Smooth muscle cell of the brain vasculature (primary cell): Measurements from ENCODE around the gene TTLL6.
"Not testable (repeated sequence)": the region's sequence is repeated elsewhere in the genome, so short reads cannot be mapped to it uniquely, and the experiment has no call there.

ENCODE experiments used
- DNase-seq: peaks from one replicate; pipeline ENCODE4 v3.0.0-alpha.2; 2012; ENCODE audit warnings: low read depth, low spot score

TTLL6 gene

DNA sequence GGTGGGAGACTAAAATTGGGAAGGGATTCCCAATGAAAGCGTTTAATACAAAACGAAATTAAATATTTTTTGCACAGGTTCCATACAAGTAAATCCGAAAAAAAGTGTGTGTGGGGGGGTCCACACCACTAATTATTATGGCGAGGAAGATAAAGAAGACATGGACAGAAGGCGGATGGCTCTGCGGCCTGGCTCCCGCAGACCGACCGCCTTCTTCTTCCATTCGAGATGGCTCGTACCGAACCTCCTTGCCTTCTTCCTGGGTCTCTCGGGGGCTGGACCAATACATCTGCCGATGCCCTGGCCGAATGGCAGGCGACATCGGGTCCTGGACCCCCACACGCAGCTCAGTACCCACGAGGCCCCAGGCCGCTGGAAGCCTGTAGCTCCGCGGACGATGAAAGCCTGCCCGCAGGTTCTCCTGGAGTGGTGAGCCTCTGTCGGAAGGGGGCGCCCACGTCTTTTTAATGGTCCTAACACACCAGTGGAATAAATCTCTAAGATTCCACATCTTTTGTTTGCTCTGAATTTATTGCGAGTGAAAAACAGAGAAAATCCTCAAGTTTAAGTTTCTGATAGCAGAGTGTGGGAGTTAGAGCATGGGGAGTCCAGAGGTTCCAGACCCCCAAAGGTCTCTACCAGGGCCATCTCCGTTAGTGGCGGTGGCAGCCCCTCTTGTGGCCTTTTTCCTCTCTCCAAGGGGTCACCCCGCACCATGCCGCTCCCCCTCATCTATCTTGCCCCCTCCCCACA, 92.6 kb downstream of the TTLL6 start:
- DNase-seq: peak; percentile 17

DNA sequence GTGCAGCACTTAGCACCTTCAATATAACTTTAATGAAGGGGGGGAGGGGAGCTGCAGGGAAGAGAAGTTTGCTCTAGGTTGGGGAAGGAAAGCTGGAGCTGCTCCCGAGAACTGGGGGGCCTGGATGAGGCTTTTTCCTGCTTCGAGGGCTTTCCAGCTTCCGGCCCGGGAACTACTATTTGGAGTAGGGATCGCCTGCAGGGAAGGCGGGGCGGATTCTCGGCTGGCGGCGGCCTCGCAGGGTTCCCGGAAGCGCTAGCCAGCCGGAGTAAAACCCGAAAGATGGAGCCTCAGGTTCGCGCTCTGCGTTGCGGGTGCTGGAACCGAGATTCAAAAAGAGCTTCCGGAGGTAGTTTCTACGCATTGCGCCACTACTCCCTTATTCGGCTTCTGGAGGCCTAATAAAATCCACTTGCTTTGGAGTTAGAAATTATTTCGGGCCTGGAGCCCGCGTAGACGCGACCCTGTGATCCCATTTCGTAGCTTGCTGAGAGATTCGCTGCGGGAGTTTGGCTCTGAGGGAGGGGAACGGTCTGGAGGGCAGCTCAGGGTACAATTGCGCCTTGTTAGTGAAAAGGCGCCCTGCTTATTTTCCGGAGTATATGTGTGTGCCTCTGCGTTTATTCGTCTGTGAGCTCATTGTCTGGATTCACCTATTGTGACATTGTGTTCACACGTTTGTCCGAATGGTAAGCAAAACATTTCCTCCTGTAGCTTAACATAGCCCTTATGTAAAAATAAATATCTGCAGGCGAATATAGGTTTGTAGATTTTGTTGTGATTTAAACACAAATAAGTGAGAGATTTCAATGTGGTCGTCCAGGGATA, 93.4 kb downstream of the TTLL6 start:
- DNase-seq: no peak

DNA sequence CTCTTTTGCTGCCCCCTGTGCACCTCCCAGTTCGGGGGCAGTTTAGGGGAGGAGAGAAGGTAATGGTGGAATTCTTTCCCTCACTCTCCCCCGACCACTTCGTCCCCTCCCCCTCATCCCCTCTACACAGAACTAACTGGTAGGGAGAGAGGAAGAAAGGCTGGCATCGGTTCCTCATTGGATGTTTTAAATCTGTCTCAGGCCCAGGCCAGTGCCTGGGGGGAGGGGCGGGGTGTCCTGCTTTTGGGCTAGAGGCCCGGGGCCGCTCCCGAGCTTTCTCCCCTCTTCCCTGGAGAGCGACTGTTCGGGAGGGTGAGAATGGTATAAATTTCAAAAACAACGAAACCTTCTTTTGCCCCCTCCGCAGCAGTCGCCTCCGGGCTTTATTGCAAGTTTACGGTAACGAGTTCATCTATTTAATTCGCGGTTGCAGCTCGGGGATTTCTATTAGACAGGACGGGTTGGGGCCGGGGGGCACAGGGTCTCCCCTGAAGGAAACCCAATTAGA, 94.1 kb downstream of the TTLL6 start, which contains the start of gene PRAC2:
TSS of gene PRAC2 (plus strand) at position 271 of the 508 bp plus-strand sequence. CDS start 1,226 bp downstream, outside the sequence.
- DNase-seq: no peak

DNA sequence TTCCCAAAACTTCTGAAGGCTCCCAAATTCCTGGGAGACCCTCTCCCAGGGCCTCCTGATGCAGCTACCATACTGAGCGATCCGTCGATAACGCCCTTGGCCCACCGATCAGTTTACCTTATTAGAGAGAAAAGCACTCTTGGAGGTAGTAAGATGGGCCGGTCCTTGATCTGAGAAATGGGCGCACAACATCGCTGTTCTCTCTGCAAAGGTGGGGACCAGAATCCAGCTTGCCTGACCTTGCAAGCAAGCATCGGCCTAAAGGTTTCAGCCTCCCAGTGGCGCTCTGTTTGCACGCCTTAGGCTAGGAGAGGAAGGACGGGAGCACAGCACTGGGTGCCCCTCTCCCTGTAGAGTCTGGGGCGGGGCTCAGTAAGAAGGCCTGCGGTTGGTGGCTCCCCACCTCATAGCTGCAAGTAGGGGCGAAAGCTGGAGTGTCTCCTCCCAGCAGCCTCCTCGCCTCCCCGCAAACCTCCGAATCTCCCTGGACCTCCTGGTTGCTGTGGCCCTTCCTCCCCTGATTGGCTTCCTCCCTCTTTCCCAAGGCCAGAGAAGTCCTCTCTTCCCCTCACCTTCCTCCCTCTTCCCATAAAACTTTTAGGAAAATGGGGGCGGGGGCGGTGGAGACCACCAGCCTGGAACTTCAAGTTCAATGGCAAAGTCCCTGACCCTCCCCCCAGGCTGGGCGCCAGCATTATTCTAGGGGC, 94.7 kb downstream of the TTLL6 start, which contains the start of gene PRAC1:
TSS of gene PRAC1 (minus strand) at position 318 of the 707 bp plus-strand sequence. CDS start at position 192, 126 bp downstream.
- DNase-seq: no peak

DNA sequence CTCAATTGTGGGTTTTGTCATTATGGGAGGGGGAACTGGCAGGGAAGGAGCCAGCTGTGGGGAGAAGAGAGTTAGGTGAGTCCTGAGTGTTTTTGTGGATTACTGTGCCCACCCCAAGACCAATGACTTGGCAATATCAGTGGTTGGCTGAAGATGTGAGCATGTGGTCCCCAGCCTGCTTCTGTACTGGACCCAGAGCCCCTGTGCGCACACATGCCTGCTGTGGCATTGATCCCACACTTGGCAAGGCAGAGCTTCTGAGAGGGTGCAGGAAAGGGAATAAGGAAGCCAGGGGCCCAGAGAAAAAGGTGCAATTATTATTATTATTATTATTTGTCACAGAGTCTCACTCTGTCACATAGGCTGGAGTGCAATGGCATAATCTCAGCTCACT, 96.0 kb downstream of the TTLL6 start:
- DNase-seq: no peak

DNA sequence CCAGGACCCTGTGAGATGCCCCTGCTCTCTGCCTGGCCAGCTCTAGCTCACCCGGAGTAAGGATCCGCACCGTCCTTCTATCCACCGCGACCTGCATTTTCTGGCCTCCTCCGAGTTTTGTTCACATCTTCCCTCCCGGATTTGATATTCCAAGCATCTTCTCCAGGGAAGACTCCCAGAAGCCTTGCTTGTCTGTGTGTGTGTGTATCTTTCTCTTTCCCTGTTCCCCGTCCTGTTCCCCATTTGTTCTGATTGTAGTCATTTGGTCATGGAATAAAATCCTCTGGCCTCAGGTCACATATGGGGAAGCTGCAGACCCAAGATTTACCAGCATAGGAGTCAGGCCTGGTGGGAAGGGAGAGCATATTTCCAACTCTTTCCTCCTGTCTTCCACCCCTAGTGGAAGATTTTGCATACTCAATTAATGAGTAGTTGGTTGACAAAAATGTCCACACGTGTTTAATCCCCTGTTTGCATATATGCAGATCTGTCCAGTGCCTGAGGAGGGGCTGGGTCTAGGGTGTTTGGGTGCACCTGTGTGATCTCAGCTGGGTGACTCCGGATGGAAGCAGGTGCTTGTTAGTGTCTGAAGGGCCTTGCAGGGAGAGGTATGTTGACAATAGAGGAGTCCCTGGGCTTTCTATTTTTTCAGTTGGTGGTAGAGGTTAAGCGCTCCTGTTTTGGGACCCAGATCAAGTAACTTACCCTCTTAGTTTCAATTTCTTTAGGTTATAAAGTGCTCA, 96.6 kb downstream of the TTLL6 start:
- DNase-seq: no peak

DNA sequence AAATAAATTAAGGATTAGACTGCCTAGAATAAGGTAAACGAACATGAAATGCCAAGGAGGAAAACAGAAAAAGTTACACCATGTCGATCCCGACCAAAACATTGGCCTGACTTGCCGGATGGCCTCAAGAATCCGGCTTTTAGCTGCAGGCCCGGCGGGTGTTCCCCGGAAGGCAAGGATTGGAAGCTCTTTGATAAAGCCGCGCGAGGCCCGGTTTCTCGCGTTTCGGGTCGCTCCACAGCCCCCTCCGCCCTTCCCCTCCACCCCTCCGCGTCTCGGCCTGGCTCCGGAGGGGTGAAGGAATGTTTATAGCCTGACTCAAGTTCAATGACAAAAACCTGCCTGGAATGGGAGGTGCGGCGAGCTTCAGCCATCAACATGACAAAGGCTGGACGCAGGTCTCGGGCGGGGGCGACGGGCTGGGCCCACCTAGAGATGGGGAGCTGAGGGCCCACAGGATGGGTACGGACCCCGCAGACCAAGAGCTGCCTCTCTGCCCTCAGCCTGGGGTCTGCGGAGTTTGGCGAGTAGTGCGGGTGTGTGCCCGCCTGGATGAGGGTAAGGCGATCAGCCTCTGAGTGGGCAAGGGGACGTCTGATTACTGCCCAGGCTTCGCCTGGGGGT, 97.3 kb downstream of the TTLL6 start:
- no peak for DNase-seq

DNA sequence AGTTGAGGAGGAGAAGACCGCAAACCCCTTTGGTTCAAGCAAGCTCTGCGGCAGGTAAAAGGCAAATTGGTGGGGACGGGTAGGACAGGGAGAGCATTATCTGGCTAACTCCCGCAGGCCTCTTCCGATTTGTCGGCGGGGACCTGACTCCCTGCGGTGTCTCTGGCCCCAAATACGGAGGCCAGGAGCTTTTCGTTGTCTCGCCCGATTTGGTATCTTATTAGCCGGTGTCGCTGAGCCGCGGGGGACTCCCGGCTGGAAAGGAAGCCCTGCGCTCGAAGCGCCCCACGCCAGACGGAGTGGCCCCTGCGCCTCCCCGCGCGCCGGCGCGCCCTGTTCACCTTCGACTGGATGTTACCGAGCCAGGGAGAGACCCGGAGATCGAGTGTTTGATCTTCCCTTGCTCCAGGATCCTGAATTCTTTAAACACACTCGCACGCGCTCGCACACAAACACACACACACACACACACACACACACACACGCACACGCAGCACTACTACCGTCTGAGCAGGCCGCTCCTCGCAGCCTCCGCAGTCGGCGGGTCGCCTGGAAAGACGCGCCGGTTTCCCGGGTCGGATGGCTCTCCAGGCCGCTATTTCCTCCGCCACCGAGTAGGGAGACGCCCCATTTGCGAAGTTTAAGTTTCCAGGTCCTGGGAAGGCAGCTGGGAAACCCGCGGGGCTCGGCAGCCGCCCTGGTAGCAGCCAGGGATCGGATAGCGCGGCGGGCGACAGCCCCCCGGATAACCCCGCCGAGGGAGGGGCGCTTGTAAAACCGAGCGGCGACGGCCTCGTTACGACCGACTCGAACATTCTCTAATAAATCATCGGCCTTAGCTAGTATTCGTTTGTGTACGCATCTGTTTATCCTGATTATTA, 98.0 kb downstream of the TTLL6 start:
- DNase-seq: no peak

DNA sequence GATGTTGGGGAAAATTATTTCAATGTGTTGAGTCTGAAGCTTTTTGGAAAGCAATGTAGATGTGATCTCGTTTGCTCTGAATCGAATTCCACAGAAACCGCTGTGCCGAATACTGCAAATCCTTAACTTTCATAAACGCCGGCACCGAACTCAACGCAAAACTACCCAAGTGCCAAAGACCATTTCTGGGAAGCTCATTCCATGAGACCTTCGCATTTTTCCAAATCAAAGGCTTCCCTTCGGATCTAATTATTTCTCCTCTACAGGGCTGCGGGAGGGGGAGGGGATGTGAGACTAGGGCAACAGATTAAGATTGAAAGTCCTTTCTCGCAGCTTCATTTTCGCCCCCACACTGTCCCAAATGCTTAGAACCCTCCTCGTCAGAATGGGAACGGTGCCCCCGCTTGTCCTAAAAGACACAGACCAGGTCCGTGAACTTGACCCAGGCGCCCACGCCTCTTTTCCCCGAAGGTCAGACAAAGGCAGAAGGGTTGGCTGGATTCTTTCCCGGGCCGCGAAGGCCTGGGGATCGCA, 98.7 kb downstream of the TTLL6 start:
- no peak for DNase-seq

DNA sequence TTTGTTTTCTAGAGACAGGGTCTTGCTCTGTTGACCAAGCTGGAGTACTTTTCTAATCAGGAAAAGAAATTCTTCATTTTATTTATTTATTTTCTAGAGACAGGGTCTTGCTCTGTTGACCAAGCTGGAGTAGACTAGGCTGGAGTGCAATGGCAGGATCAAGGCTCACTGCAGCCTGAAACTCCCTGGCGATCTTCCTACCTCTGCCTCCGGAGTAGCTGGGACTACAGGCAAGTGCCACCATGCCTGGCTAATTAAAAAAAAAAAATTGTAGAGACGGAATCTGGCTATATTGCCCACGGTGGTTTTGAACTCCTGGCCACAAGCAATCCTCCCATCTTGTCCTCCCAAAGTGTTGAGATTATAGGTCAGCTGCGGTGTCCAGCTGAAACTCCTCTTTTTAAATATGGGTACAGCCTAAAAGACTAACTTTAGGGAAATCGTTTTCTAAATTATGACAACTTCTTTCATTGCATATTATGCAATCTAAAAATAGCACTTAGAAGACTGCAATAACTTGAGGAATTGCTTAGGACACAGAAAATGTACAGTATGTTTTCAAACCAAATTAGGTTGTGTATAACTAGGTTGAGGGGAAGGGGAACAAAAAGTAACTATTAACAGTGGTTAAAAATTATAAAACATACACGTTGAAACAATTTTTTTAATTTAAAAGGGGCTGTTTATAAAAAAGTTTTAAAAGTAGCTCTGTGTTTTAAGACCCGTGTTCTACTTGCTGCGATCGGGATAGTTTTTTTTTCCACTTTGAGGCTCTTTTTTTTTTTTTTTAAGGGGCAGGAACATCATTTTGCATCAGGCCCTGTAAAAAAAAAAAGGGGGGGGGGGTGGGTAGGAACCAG, 99.4 kb downstream of the TTLL6 start:
- no peak for DNase-seq

DNA sequence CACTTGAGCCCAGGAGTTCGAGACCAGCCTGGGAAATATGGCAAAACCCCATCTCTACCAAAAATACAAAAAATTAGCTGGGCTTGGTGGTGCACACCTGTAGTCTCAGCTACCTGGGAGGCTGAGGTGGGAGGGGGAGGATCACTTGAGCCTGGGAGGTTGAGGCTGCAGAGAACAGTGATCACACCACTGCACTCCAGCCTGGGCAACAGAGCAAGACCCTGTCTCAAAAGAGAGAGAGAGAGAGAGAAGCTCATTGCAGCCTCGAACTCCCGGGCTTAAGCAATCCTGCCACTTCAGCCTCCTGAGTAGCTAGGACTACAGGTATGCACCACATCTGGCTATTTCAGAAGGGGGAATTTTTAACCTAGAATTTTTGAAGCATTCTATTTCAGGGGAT, 100.5 kb downstream of the TTLL6 start:
- DNase-seq: not testable (repeated sequence)

DNA sequence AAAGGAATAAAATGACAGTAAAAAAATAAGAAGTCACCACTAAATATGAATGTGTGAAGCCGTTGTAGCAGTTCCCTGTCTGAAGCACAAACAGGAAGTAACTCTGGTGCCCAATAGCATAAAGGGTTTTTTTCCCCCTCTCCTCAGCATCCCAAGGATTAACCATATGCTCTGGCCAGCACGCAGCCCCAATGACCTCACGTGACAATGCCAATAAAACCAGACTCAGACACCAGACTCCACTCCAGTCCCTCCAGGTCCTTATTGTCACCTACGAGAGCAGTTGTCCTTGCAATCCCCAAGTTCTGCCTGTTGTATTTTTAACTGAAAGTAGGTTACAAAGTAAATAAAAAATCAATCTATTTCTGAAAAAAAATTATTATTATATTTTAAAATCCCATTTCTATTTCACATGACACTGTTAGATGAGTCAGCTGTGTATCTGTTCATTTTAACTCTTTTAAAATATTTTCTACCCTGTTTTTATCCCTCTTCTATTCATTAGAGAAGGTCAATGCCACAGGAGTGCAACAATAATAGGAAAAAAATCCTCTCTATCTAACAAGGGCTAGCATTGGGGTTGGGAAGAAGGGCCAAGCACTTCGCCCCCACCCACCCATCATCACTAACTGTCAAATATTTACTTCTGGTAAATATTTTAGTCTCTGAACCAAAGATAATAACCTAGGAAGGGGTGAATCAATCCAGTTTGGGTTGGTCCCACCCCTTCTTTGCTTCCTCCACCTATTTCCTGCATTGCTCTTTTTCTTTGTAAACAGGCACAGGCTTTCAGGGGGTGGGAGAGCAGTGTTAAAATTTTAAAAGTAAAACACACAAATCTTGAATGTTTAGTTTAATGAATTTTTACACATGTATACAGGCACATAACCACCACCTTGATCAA, 101.3 kb downstream of the TTLL6 start:
- DNase-seq: no peak
